Frontal cortex (tissue), 4 donors: ENCODE results near the gene MRPL21. TPM values are rescaled to one million over a fixed set of nuclear protein-coding genes. Genes with fewer than 3 reads are reported as not detected.

ENCODE experiments used
- DNase-seq, 2 donors: peaks; one replicate each; pipeline ENCODE4 v3.0.0; 2012; ENCODE audit warnings: low spot score in 2 of 2
- FAIRE-seq: peaks from 2 replicates; lab custom pipeline; 2012; peaks lifted over from hg19 to GRCh38; lab: Jason Lieb, UNC
- total RNA-seq: library from RNA; depleted of rRNA; stranded (reverse); fragments of >200 nt; gene quantifications from one replicate; pipeline ENCODE4 v1.2.3, GENCODE V29; 2014
- donor health status: control.
- donor health status: control.
- donor health status: control.

MRPL21 gene
- total RNA-seq, 1 donor from 2014 or later = 51.0 TPM

DNA sequence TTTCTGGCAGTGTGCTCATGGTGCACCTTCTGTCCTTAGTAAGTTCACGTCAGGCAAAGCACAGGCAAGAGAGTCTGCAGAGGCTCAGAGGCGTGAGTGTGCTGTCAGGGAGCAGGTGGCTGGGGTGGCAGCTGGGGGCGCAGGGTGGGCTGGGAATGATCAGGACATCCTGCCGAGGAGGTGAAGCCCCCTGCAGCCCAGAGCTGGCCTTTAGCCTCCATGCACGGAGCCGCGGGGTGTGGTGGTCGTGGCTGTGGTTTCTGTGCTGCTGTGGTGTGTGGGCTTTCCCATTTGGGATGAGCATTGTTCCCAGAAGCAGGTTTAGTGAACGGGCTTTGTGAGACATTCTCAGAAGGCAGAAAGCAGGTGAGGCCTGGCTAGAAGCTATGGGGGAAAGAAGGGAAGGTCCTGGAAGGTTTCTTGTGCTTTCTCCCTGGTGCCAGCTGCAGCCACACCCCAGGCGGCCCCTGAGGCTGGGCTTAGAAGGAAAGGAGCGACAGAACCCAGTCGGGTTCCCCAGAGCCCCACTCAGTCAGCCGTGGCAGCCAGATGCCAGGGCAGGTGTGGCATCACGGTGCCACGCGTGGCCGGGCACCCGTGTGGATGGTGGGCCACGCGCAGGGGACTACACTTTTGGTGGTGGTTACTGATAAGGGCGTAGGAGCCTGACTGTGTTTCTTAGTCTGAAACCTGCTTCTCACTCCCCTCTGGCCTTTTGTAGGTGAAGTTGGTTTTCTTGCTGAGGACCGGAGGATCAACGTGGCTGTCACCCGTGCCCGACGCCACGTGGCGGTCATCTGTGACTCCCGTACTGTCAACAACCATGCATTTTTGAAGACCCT lies 32.1 kb upstream of the MRPL21 start:
- DNase-seq (no peak), FAIRE-seq (no peak)

DNA sequence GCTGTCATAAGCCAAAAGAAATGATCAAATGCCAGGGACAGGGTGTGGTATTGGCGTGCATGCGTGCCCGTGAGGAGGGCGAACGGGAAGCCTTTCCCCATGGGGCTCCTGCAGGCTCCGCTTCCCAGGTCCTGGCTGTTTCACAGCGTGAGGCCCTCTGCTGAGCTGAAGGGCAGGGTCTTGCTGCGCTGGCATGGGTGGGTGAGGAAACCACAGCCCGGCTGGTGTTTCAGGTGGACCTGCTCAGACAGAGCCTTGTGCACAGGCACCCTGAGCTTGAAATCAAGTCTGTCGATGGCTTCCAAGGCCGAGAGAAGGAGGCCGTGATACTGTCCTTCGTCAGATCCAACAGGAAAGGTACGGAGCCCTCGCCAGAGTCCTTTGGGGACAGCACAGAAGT lies 31.4 kb upstream of the MRPL21 start:
- FAIRE-seq = no peak
- DNase-seq = no peak

DNA sequence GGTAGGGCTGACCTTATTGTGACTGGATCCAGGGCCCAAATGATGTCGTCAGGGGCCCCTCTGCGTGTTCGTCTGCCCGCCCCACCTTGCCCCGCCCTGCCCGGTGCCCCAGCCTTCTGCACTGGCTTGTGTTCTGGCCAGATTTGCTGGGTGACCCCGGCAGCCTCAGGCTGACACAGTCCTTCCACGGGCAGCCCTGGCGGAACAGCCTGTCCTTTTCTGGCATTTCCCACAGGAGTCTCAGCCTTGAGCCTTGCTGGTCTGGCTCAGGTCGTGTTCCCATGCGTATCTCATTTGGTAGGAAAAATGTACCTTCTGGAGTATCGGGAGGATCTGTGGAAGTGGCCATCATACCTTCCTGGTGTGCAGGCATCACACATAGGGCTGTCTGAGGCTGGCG lies 31.0 kb upstream of the MRPL21 start:
- no peak for FAIRE-seq

GRCh38 chr11:68934321-68934645 lies 30.7 kb upstream of the MRPL21 start:
- no peak for DNase-seq
- FAIRE-seq = no peak

More for the DNA sequence above, 31.0 kb upstream of the MRPL21 start:
- no peak for DNase-seq

GRCh38 chr11:68933605-68934320 lies 30.1 kb upstream of the MRPL21 start:
- DNase-seq (no peak), FAIRE-seq (no peak)

- no peak for DNase-seq
- no peak for FAIRE-seq
Observed at GRCh38 chr11:68932933-68933577, 29.4 kb upstream of the MRPL21 start.

DNA sequence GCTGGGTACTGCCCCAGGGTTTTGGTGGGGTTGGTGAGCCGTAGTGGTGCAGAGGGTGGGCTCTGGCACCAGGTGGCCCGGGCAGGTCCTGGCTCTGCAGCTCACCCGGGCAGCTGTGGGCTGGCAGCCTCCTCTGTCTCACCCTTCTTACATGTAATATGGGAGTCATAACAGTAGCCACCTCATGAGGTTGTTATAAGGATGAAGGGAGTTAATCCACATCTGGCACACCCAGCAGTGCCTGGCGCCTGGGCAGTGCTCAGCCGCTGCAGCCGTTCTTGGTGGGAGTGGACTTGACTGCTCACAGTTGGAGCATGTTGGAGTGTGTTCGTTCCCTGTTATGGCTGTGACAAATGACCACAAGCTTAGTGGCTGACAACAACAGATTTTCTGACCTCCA lies 28.7 kb upstream of the MRPL21 start:
- FAIRE-seq (no peak), DNase-seq (no peak)

DNA sequence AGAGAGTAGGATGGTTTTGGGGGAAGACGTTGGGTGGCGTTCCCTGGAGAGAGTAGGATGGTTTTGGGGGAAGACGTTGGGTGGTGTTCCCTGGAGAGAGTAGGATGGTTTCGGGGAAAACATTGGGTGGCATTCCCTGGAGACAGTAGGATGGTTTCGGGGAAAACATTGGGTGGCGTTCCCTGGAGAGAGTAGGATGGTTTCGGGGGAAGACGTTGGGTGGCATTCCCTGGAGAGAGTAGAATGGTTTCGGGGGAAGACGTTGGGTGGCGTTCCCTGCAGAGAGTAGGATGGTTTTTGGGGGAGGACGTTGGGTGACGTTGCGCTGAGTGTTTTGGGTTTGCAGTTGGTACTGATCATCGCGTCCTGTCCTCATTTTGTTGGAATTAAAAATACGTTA lies 28.3 kb upstream of the MRPL21 start:
- FAIRE-seq = no peak
- no peak for DNase-seq

DNA sequence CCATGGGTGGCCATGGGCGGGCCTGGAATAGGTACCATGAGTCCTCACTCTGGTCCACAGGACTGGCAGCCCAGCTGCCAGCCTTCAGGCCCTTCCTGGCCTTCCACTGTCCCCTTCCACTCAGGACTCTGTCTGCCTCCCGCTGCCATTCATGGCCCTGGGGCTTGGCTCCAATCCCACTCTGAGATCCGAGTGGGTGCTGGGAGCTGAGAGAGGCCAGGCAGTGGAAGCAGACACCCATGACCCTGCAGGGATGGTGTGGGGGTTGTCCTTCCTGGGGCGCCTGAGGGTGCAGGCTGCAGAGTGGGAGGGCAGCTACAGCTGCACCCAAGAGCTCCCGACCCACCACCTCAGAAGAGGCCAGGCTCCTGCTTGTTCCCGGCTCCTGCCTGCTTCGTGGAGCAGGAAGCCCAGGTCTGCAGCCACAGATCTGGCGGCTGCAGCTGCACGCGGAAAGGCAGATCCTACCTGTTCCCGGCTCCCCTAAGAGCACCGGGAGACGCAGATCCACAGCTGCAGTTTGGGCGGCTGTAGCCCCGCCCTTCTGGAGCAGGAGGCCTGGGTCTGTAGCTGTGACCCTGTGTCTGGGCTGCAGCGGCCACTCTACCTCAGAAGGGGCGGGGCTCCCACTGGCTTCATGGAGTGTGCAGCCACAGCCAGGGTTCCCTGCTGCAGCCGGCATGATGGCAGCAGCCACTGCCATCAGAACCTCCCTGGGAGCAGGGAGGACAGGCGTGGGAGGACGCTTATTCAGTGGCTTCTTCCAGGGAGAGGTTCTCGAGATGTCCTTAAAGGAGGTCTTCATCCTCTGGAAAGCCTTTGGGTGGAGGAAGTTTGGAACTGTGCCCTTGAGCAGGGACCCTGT lies 27.6 kb upstream of the MRPL21 start:
- no peak for FAIRE-seq

GRCh38 chr11:68929706-68930570 lies 26.3 kb upstream of the MRPL21 start:
- no peak for FAIRE-seq
- no peak for DNase-seq

More for the DNA sequence above, 27.6 kb upstream of the MRPL21 start:
- DNase-seq = no peak

DNA sequence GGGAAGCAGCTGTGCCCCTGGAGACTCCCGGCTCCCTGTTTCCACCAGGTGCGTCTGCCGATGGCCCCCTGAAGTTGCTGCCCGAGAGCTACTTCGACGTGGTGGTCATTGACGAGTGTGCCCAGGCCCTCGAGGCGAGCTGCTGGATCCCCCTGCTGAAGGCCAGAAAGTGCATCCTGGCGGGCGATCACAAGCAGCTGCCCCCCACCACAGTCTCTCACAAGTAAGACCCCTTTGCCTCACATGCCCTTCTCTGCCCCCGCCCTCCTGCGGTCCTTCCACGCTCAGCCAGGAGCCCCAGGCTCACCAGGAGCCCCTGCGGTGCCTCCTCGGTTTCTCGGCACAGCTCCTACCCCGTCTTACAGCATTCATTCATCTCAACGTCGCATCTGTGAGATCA lies 25.5 kb upstream of the MRPL21 start:
- no peak for DNase-seq
- FAIRE-seq = no peak

GRCh38 chr11:68928136-68928880 lies 24.7 kb upstream of the MRPL21 start:
- DNase-seq (no peak), FAIRE-seq (no peak)

DNA sequence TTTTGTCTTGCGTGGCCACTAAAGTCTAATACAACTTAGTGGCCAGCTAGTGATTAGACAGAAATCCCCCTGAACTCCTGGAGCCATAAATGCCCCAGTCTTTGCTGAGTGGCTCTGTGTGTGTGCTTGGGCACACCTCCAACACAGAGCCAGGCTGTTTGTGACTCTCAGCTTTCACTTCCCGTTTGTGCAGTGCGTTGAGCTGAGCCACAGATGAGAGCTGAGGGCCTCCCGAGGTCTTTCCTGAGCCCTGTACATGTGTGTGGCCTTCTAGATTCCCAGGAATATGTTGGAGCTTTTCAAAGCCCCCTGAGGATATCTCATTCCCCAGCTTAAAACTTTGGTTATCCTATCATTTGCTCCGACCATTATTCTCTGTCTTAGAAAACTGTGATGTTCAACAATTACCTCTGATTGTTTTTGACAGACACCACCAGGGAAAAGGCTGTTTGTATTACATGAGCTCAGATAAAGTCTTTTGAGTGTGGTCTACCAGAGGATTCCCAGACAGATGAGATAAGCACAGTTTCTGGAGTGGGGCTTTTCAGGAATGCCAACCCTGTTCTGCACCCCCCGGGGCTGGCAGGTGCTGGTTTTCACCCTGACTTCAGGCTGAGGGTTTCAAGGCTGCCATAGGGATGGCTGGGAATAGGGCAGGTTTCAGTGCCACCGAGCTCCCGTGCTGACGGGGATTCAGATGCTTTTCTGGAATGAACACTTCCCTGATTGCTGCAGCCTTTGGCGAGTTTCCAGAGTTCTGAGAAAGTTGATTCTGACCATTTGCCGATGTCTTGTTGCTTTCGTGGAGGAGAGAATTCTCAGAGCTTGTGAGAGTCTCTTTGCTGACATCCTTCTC lies 23.9 kb upstream of the MRPL21 start:
- no peak for FAIRE-seq
- DNase-seq = no peak

DNA sequence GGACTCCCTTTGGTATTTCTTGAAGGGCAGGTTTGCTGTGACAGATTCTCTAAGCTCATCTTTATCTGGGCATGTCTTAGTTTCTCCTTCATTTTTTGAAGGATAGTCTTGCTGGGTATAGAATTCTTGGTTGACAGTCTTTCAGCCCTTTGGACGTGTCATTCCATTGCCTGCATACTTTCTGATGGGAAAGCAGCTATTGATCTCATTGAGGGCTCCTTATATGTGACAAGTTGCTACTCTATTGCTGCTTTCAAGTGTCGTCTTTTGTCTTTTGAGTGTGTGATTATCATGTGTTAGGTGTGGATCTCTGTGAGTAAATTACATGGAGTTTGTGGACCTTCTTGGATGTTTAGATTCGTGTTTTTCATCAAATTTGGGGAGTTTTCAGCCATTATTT lies 22.0 kb upstream of the MRPL21 start:
- DNase-seq (no peak), FAIRE-seq (no peak)

DNA sequence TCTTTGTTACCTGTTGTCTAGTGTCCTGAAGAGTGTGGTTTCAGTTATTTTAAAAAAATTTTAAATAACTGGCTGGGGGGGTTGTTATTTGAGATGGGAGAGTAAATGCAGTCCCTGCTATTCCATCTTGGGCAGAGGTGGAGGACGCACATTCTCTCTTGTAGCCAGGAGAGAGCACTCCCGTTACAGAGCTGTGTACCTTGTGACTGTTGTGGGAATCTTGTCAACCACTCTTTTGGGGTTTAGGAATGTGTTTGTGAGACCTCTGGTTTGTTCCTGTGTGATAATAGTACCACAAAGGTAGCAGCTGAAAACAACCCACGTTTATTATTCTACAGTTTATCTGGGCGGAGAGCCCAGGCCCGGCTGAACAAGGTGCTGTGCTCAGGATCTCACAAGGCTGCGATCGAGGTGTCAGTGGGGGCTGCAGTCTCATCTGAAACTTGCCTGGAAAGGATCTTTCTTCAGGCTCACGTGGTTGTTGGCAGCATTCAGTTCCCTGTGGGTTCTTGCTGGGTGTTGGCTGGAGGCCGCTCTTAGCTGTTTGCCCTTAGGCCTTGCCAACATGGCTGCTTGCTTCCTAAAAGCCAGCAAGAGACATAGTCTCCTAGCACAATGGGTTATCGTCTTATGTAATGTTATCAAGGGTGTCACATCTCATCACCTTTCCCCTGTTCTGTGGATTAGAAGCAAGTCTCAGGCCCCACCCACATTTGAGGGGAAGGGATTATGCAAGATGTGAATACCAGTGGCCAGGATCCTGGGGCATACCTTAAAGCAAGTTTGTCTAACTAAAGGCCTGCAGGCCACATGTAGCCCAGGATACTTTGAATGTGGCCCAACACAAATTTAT lies 20.7 kb upstream of the MRPL21 start:
- FAIRE-seq = no peak
- DNase-seq = no peak

DNA sequence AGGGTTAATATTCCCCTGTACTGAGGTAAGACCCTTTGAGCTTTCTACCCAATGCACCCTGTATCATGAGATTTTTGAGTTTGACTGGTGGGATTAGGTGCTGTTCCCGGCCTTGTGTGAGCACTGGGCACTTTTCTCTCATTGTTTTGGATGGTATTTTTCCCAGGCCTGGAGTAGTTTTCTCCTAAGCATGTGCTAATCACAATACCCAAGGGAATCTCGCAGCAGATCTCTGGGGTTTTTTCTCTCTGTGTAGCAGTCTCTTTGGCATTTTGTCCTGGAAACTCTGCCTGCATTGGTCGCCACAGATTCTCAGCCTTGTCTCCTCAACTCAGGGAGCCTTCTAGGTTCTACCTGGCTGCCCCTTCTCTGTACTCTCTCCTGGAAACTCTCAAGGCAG lies 20.0 kb upstream of the MRPL21 start:
- DNase-seq = no peak
- no peak for FAIRE-seq

DNA sequence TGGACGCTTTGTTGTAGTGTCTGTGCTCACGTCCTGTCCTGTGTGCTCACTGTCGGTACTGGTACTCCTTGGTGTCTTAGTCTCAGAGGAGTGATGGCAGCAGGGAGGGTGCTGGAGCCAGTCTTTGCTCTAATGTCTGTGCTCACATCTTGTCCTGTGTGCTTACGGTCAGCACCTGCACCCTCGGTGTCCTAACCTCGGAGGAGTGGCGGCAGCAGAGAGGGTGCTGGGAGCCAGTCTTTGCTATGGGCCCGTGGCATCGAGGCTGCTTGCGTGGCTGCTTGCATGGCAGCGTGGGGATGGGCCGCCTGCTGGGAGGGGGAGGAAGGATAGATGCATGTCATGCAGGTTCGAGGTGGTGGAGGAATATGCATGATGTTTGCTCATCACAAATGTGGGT lies 12.8 kb upstream of the MRPL21 start:
- no peak for FAIRE-seq
- DNase-seq = no peak
